Skeletal muscle tissue (tissue), 4 donors: ENCODE measurements around the gene ZNF789. TPM values are rescaled to one million over a fixed set of nuclear protein-coding genes. Genes with fewer than 3 reads are reported as not detected.

Experiments
- H3K27ac ChIP-seq: one replicate; pipeline ENCODE4 v1.7.0; 2013; ENCODE audit warnings: mild to moderate bottlenecking, low read depth, low read length, inconsistent platforms
- H3K27me3 ChIP-seq, 3 donors: one replicate each; pipeline ENCODE4 v1.7.0; 2013; ENCODE audit warnings: low read length in 3 of 3; ENCODE audit not compliant: control insufficient read depth in 3 of 3, insufficient read depth in 3 of 3
- H3K36me3 ChIP-seq, 3 donors: one replicate each; pipeline ENCODE4 v1.7.0; 2013; ENCODE audit warnings: low read length in 3 of 3; ENCODE audit not compliant: control insufficient read depth in 3 of 3, insufficient read depth in 3 of 3
- H3K4me1 ChIP-seq, 3 donors: one replicate each; pipeline ENCODE4 v1.7.0; 2013; ENCODE audit warnings: low read length in 3 of 3, mild to moderate bottlenecking in 3 of 3; ENCODE audit not compliant: control insufficient read depth in 3 of 3, insufficient read depth in 3 of 3
- H3K4me3 ChIP-seq, 3 donors: one replicate each; pipeline ENCODE4 v1.7.0; 2013; ENCODE audit warnings: low read length in 3 of 3
- H3K9ac ChIP-seq, 3 donors: one replicate each; pipeline ENCODE4 v1.7.0; 2013; ENCODE audit warnings: low read length in 3 of 3, mild to moderate bottlenecking in 3 of 3, moderate library complexity in 2 of 3, low read depth in 1 of 3
- H3K9me3 ChIP-seq, 3 donors: one replicate each; pipeline ENCODE4 v1.7.0; 2013; ENCODE audit warnings: low read length in 3 of 3; ENCODE audit not compliant: control insufficient read depth in 3 of 3
- total RNA-seq: library from RNA; depleted of rRNA; stranded (reverse); fragments of >200 nt; gene quantifications from one replicate; pipeline ENCODE4 v1.2.3, GENCODE V29; 2014
- donor health status: Osteomylitis.

The ZNF789 gene
- total RNA-seq, 1 donor from 2014 or later: 13.6 TPM

DNA sequence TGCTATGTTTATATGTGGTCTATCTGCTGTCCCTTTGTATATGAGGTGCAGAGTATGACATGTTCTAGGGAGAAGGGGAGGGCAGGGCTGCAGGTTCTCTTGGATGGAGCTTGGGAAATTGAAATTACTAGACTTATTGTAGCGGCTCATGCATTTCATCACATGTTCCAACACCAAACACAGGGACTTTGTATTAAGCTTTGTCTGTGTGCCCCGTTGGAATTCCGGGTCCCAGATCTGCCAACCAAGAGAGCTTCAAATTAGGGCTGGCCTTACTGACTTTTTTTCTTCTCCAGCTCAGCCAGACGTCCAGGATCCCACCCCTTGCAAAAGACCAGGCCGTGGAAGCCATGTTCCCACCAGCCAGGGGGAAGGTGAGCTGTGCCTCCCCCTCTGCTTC lies 3.4 kb downstream of the ZNF789 start:
- H3K27ac ChIP-seq: no peak overlapping the region
- H3K9ac ChIP-seq: no peak overlapping the region
- peaks cover 10 to 12% (median 12%) of the 10 kb centered on the region in 3 donors for H3K4me1 ChIP-seq
- no peaks in the 10 kb centered on the region for H3K9me3 ChIP-seq
- peaks cover 0 to 13% (median 11%) of the 10 kb centered on the region in 3 donors for H3K36me3 ChIP-seq
- H3K27me3 ChIP-seq: no peaks in the 10 kb centered on the region
- H3K4me3 ChIP-seq: no peak overlapping the region

DNA sequence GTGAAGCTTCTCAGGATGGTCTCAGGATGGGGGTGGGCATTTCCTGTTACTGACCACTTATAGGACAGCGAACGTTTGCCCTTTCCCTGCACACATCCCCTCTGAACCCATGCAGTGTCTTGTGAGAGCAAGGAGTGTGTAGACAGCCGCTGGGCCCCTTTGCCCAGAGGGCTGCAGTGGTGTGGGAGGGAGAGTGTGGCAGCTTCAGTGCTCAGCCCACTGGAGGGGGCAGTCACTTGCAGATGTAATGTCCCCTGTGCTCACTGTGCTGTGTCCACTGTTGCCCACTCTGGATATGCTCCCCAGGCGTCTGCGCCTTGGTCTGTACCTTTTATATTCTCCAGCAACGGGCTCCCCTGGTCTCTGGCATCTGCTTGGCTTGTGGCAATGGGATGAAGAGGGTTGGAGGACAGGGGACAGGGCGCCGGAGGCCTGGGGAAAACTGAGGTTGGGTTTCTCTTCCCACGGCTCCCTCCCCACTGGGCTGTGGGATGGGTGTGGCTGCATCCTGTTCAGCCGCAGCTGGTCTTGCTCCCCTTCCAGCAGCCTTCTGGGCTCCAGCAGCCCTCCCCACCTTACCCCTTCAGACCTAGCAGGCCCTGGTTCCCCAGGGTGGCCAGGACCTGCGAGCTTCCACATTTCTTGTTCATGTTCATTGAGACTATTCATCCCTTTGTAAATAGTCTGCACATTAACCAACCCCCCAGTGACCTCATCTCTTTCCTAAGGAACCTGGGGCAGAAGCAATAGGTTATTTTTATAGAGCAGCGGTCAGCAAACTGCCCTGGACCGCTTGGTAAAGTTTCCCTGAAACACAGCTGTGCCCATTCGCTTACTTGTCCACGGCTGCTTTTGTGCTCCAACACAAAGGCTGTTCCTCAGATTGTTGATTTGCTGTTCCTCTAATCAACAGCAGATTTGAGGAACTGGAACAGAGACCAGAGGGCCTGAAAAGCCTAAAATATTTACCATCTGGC lies 6.1 kb downstream of the ZNF789 start:
- Histone ChIP-seq H3K27ac (peak overlapping the region; percentile 40), H3K4me1 (peaks cover 3 to 8% (median 5%) of the 10 kb centered on the region in 3 donors), H3K9ac (peak overlapping the region in 2 of 3 donors; percentile 10 to 25), H3K4me3 (peak overlapping the region in 1 of 3 donors; percentile 22), H3K27me3 (no peaks in the 10 kb centered on the region), H3K36me3 (peaks cover 0 to 16% (median 13%) of the 10 kb centered on the region in 3 donors), H3K9me3 (no peaks in the 10 kb centered on the region)

DNA sequence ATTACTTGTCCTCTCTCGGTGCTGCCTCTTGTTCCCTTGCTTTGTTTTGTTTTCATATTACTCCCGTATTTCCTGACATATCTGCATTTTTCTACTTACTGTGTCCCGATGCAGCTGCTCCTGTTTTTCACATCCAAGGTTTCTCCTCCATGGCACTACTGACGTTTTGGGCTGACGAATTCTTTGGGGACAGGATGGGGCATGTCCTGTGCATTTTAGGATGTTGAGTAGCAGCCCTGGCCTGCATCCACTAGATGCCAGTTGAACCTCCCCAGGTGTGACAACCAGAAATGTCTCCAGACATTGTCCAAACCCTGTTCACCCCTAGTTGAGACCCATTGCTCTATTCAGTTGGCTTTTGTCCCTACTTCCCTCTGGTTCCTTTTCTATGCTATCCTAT lies 12.4 kb downstream of the ZNF789 start:
- Histone ChIP-seq H3K27ac (no peak overlapping the region), H3K9ac (no peak overlapping the region), H3K36me3 (peaks cover 8 to 23% (median 10%) of the 10 kb centered on the region in 3 donors), H3K9me3 (no peaks in the 10 kb centered on the region), H3K27me3 (no peaks in the 10 kb centered on the region), H3K4me1 (no peaks in the 10 kb centered on the region), H3K4me3 (no peak overlapping the region)

DNA sequence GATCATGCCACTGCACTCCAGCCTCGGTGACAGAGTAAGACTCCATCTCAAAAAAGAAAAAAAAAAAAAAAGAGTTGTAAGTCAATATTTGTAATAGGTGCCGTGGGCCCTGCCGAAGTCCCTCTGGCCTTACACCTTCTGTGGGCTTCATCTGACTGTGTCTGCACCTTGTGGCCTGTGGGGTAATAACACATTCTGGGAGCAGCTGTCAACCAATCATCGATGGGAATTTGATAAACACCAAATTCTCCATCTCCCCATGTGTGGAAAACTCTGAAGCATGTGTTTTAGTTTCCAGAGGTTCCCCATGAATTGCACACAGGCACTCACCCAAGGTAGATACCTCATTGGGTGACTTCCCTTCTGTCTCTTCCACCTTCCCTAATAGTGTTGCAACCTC lies 16.5 kb downstream of the ZNF789 start:
- H3K36me3 ChIP-seq: peaks cover 27 to 37% (median 30%) of the 10 kb centered on the region in 3 donors
- H3K4me1 ChIP-seq: no peaks in the 10 kb centered on the region
- H3K27me3 ChIP-seq: no peaks in the 10 kb centered on the region
- H3K9me3 ChIP-seq: peaks cover 7 to 8% (median 8%) of the 10 kb centered on the region in 3 donors
- H3K27ac ChIP-seq: no peak overlapping the region
- no peak overlapping the region for H3K9ac ChIP-seq
- H3K4me3 ChIP-seq: no peak overlapping the region

DNA sequence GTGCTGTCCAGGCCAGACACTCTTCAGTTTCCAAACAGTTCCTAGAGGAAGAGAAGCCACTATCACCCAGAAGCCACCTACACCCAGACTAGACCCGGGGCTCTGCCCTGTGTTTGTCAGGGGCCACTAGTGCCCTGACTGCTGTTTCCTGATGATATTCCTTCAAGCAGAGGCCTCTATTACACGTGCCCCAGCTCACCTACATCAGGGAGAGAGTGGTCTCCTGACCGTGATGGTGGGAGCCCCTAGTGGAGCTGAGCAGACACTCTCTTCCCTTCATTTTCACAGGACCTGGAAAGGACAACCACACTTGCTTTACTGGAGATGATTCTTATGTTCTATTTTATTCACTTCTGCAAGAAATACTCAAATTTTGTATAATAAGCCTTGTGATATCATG lies 18.2 kb downstream of the ZNF789 start:
- no peaks in the 10 kb centered on the region for H3K4me1 ChIP-seq
- H3K9me3 ChIP-seq: peaks cover 10 to 11% (median 11%) of the 10 kb centered on the region in 3 donors
- no peak overlapping the region for H3K4me3 ChIP-seq
- H3K27ac ChIP-seq: no peak overlapping the region
- peaks cover 26 to 36% (median 32%) of the 10 kb centered on the region in 3 donors for H3K36me3 ChIP-seq
- H3K27me3 ChIP-seq: no peaks in the 10 kb centered on the region
- H3K9ac ChIP-seq: no peak overlapping the region

DNA sequence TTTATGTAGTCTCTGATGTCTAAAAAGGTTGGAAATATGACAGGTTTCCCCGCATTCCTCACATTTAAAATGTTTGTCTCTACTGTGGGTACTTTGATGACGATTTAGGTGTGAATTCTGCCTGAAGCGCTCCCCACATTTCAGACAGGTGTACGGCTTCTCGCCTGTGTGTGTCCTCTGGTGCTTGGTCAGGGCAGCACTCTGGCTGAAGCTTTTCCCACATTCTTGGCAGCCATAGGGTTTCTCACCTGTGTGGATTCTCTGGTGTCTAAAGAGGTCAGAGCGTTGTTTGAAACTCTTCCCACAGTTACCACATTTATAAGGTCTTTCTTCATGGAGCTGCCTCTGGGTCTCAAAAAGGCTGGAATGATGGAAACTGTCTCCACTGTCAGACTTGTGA lies 21.1 kb downstream of the ZNF789 start:
- peaks cover 9 to 14% (median 9%) of the 10 kb centered on the region in 3 donors for H3K4me1 ChIP-seq
- H3K4me3 ChIP-seq: peak overlapping the region in 1 of 3 donors; percentile 52
- H3K9ac ChIP-seq: no peak overlapping the region
- no peaks in the 10 kb centered on the region for H3K27me3 ChIP-seq
- peaks cover 10 to 11% (median 11%) of the 10 kb centered on the region in 3 donors for H3K9me3 ChIP-seq
- H3K36me3 ChIP-seq: peaks cover 31 to 45% (median 37%) of the 10 kb centered on the region in 3 donors
- no peak overlapping the region for H3K27ac ChIP-seq

DNA sequence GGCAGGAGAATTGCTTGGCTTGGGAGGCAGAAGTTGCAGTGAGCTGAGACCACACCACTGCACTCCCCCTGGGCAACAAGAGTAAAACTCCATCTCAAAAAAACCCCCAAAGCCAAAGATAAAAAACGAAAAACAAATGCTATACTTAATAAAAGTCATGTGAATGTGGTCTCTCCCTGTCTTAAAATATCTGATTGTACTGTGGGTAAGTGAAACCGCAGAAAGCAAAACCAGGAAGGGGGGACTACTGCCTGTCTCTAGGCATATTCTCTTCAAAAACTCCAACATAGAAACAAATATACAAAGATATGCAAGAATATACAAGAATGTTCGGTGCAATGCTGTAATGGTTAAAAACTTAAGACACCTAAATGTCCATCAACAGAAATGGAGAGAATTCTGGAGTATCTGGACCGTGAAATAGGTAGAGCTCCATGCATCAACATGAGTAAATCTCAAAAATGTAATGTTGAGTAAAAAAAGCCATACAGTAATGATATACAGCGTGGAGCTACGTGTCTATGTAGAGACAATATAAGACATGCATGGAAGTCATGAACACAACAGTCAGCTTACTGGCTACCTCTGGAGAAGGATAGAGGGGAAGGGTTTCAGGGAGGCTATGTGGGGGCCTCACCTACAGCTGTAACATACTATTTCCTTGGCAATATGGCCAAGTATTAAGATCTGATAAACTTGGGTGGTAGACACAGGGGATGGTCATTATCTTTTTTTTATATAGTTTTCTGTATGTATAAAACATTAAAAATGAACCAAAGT lies 25.3 kb downstream of the ZNF789 start:
- H3K27ac ChIP-seq: no peak overlapping the region
- H3K36me3 ChIP-seq: peaks cover 23 to 29% (median 25%) of the 10 kb centered on the region in 3 donors
- peaks cover 9 to 11% (median 10%) of the 10 kb centered on the region in 3 donors for H3K9me3 ChIP-seq
- H3K4me1 ChIP-seq: peaks cover 16 to 29% (median 19%) of the 10 kb centered on the region in 3 donors
- peak overlapping the region; percentile 77 to 99 (median 98) for H3K4me3 ChIP-seq
- H3K9ac ChIP-seq: peak overlapping the region in 2 of 3 donors; percentile 59 to 69
- H3K27me3 ChIP-seq: no peaks in the 10 kb centered on the region

DNA sequence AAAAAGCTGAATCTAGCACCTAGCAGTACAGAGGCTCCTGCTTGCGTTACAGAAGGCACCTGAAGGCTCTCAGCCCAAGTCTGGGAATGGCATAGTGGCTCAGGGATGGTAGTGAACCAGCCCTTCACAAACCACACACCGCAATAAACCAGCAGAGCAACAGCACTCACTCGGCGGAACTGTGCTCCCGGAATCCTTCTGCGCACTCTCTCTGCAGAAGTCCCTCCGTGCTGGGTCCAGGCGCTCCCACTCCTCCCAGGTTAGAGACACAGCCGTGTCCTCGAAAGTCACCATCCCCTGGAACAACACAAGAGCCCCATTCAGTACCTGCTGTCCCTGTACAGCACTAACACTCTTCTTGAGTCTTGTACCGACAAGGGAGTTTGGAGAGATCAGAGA lies 25.9 kb downstream of the ZNF789 start:
- no peaks in the 10 kb centered on the region for H3K27me3 ChIP-seq
- peak overlapping the region; percentile 77 to 99 (median 98) for H3K4me3 ChIP-seq
- peaks cover 9 to 10% (median 9%) of the 10 kb centered on the region in 3 donors for H3K9me3 ChIP-seq
- H3K27ac ChIP-seq: peak overlapping the region; percentile 99
- peaks cover 16 to 29% (median 19%) of the 10 kb centered on the region in 3 donors for H3K4me1 ChIP-seq
- H3K9ac ChIP-seq: peak overlapping the region in 2 of 3 donors; percentile 59 to 69
- H3K36me3 ChIP-seq: peaks cover 18 to 24% (median 19%) of the 10 kb centered on the region in 3 donors

DNA sequence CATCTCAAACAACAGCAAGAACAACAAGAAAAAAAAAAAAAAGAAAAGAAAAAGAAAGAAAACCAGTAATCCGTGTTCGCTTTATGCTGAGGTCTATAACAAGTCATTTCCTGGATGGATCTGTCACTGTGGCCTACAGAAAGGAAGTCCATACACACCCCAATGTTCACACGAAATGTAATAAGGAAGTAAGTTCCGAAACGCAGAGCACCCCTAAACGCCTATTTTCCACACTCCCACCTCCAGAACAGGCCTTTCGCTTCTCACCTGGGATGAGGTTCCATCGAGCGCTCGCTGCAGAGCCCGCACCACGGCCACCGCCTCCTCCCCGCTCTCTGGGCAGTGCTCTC lies 26.7 kb downstream of the ZNF789 start:
- Histone ChIP-seq H3K27me3 (no peaks in the 10 kb centered on the region), H3K9ac (peak overlapping the region; percentile 97 to 98 (median 97)), H3K36me3 (peaks cover 10 to 16% (median 11%) of the 10 kb centered on the region in 3 donors), H3K4me3 (peak overlapping the region; percentile 98 to 99 (median 98)), H3K27ac (peak overlapping the region; percentile 99), H3K9me3 (peaks cover 2% of the 10 kb centered on the region in 3 donors), H3K4me1 (peaks cover 16 to 34% (median 19%) of the 10 kb centered on the region in 3 donors)
